Gastroesophageal sphincter (tissue), 3 donors: ENCODE data around the gene CREBBP.

Experiments
- POLR2A ChIP-seq, 2 donors: fragments of 450-650 bp; IDR thresholded peaks; one replicate each; pipeline ENCODE4 v1.6.1; 2017; ENCODE audit warnings: antibody characterized with exemption in 2 of 2, mild to moderate bottlenecking in 2 of 2, moderate library complexity in 1 of 2
- POLR2AphosphoS5 ChIP-seq: sonication (generic); formaldehyde crosslinking; IDR thresholded peaks from one replicate; pipeline ENCODE4 v1.6.1; 2017; ENCODE audit warnings: antibody characterized with exemption
- TF ChIP-seq, protein P1 (sequence below), 4 experiments: fragments of 200-600 bp in 2 of 4; fragments of 450-650 bp in 2 of 4; sonication (generic) in 1 of 4; IDR thresholded peaks; one replicate each; pipeline ENCODE4 v1.5.1; 2017 to 2019; ENCODE audit warnings: antibody characterized with exemption in 4 of 4, mild to moderate bottlenecking in 2 of 4, moderate library complexity in 2 of 4

DNA sequence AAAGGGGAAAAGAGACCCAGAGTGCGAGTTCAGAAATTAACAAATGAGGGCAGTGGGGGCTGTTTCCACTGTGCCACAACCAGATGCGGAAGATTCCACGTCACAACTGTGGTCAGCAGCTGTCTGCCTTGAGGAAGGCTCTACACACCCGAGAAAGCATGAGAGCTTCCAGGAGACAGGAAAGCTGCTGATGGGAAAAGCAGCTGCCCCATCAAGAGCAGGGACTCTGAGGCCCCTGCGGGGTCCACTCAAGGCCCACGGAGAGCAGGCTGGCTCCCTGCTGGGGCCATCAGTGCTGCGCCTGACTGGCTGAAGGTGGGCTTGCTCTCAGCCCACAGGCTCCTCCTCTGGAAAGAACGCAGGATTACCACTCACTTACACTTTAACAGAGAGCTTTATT, 148.3 kb downstream of the CREBBP start:
- TF ChIP-seq POLR2AphosphoS5 (no peak), POLR2A (IDR thresholded peaks at IDR 0.05) (no peak)
- TF ChIP-seq, protein P1, sequence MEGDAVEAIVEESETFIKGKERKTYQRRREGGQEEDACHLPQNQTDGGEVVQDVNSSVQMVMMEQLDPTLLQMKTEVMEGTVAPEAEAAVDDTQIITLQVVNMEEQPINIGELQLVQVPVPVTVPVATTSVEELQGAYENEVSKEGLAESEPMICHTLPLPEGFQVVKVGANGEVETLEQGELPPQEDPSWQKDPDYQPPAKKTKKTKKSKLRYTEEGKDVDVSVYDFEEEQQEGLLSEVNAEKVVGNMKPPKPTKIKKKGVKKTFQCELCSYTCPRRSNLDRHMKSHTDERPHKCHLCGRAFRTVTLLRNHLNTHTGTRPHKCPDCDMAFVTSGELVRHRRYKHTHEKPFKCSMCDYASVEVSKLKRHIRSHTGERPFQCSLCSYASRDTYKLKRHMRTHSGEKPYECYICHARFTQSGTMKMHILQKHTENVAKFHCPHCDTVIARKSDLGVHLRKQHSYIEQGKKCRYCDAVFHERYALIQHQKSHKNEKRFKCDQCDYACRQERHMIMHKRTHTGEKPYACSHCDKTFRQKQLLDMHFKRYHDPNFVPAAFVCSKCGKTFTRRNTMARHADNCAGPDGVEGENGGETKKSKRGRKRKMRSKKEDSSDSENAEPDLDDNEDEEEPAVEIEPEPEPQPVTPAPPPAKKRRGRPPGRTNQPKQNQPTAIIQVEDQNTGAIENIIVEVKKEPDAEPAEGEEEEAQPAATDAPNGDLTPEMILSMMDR (IDR thresholded peaks at IDR 0.05), result no peak
